ENCODE results near the gene RAB23.

The RAB23 gene

DNA sequence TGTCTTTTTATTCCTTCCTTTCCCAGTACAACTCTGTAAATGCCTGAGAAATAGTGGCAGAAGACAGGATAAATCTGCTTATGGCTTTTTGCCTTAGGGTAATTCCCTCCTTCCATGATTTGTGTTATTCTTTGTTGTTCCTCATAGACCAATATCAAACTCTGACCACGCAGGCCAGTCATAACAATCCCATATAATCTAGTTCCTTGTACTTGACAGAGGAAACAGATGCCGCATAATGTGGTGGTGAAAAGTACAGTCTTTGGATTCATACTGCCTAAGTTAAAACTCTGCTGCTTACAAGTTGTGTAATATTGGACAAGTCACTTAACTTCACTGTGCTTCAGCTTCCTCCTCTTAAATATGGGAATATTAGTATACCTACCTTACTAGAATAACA, 58.2 kb downstream of the RAB23 start:
- no peak for DNase-seq (ENCODE audit: low read depth)
- TF ChIP-seq, protein P1, sequence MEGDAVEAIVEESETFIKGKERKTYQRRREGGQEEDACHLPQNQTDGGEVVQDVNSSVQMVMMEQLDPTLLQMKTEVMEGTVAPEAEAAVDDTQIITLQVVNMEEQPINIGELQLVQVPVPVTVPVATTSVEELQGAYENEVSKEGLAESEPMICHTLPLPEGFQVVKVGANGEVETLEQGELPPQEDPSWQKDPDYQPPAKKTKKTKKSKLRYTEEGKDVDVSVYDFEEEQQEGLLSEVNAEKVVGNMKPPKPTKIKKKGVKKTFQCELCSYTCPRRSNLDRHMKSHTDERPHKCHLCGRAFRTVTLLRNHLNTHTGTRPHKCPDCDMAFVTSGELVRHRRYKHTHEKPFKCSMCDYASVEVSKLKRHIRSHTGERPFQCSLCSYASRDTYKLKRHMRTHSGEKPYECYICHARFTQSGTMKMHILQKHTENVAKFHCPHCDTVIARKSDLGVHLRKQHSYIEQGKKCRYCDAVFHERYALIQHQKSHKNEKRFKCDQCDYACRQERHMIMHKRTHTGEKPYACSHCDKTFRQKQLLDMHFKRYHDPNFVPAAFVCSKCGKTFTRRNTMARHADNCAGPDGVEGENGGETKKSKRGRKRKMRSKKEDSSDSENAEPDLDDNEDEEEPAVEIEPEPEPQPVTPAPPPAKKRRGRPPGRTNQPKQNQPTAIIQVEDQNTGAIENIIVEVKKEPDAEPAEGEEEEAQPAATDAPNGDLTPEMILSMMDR (conservative IDR thresholded peaks at IDR 0.05; ENCODE audit: control insufficient read depth, insufficient read depth, low read depth, low read length), result no peak
- H3K4me3 ChIP-seq (ENCODE audit: control insufficient read depth, low read depth, low read length), result no peak overlapping the region

DNA sequence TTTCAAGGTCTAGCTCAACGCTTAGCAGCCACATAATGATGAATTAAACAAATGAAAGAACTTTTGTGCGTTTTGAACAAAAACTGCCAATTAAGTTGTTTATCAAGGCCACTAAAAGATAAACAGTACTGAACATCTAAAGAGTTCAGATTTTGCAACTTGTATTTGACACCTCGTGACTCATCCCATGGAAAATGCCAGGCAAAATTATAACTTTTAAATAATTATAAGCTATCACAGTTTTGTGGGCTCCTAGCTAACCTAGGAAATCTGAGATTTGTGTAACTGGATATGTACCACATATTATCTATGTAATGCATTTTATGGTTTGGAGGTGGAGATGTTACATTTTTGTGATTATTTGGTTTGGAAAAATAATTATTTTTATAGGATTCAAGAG, 59.6 kb downstream of the RAB23 start:
- DNase-seq (ENCODE audit: low read depth), result no peak
- TF ChIP-seq, protein P1 (conservative IDR thresholded peaks at IDR 0.05; ENCODE audit: control insufficient read depth, insufficient read depth, low read depth, low read length), result no peak
- H3K4me3 ChIP-seq (ENCODE audit: control insufficient read depth, low read depth, low read length), result no peak overlapping the region

DNA sequence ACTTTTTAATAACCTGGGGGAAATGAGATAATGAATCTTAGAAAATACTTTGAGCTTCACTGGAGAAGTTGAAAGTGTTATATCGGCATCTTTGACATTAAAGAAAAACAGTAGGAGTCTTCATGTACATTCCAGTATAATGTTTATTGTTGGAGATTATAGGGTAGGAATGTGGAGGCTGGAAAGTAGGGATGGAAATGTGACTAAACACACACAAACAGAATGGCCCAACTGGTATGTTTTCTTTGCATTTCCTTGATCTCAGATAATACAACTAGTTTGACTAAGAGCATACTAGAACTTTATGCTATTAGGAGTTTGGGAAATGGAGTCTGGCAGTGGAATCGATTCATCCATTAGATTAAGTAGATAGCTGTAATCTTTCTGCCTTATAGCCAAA, 60.1 kb downstream of the RAB23 start:
- no peak for DNase-seq (ENCODE audit: low read depth)
- no peak overlapping the region for H3K4me3 ChIP-seq (ENCODE audit: control insufficient read depth, low read depth, low read length)
- TF ChIP-seq, protein P1 (conservative IDR thresholded peaks at IDR 0.05; ENCODE audit: control insufficient read depth, insufficient read depth, low read depth, low read length), result no peak

DNA sequence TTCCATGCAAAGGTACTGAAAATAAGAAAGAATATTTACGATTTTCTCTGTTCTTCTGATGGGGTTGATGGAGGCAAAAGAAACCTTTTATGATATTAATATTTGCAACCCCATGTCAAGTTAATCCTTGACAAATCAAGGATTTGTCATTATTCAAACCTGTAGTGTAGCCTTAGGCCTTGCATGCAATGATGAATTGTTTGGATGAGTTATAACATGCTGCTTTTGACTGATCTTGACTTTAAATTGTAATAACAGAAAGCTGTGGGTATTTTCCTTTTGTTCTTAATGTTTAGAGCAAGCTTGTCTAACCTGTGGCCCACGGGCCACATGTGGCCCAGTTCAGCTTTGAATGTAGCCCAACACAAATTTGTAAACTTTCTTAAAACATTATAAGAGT, 63.0 kb downstream of the RAB23 start:
- H3K4me3 ChIP-seq (ENCODE audit: control insufficient read depth, low read depth, low read length), result no peak overlapping the region
- DNase-seq (ENCODE audit: low read depth), result no peak
- TF ChIP-seq, protein P1 (conservative IDR thresholded peaks at IDR 0.05; ENCODE audit: control insufficient read depth, insufficient read depth, low read depth, low read length), result no peak

DNA sequence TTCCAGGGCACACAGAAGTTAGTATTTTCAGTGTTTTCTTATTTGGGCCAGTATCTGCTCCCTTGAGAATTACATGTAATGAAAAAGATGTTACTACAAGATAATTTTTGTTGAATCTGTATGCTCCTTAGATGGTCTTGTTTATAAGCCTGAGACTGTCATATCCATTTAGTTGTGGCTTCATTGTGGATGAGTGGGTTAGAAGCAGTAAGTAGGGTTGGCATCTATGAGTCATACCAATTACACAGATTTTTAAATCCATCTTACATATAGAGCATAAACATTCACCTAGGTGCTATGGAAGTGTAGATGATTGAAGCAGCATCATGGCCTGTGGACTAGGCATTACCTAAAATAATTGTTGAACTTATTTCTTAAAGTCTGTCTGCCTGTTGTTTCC, 63.4 kb downstream of the RAB23 start:
- peak; percentile 42 for DNase-seq (ENCODE audit: low read depth)
- no peak overlapping the region for H3K4me3 ChIP-seq (ENCODE audit: control insufficient read depth, low read depth, low read length)
- TF ChIP-seq, protein P1 (conservative IDR thresholded peaks at IDR 0.05; ENCODE audit: control insufficient read depth, insufficient read depth, low read depth, low read length), result no peak

DNA sequence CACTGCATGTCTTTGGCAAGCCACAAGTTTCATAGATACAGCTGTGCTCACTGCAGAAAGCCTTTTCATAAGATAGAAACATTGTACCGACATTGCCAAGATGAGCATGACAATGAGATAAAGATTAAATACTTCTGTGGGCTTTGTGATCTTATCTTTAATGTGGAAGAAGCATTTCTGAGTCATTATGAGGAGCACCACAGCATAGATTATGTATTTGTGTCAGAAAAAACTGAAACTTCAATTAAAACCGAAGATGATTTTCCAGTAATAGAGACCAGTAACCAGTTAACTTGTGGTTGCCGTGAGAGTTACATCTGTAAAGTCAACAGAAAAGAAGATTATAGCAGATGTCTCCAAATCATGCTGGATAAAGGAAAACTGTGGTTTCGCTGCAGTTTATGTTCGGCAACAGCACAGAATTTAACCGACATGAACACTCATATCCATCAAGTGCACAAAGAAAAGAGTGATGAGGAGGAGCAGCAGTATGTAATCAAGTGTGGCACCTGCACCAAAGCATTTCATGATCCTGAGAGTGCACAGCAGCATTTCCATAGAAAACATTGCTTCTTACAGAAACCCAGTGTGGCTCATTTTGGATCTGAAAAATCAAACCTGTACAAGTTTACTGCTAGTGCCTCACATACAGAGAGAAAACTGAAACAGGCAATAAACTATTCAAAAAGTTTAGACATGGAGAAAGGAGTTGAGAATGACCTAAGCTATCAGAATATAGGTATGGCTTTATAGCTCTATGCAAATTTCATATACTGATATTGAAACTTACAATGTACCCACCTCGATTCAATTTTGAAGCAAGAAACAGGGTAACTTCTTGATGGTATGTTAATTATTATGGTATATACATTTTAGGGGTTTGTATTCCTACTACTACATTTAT, 73.9 kb downstream of the RAB23 start:
- H3K4me3 ChIP-seq (ENCODE audit: control insufficient read depth, low read depth, low read length), result no peak overlapping the region
- no peak for DNase-seq (ENCODE audit: low read depth)
- TF ChIP-seq, protein P1 (conservative IDR thresholded peaks at IDR 0.05; ENCODE audit: control insufficient read depth, insufficient read depth, low read depth, low read length), result no peak

All from fibroblast of mammary gland (primary cell).